Neural cell (in vitro differentiated cells): ENCODE data around the gene SNTA1. TPM values are rescaled to one million over a fixed set of nuclear protein-coding genes. Genes with fewer than 3 reads are reported as not detected.

Experiments used
- H2AFZ ChIP-seq: fragments of 200-600, 300-800 bp; sonication (generic), shearing (Covaris generic); 2 replicates; pipeline ENCODE4 v1.6.0; 2014; ENCODE audit warnings: low read depth, mild to moderate bottlenecking, antibody characterized with exemption, low read length, moderate library complexity
- H3F3A ChIP-seq: fragments of 200-600 bp; shearing (Covaris generic); 2 replicates; pipeline ENCODE4 v1.6.1; 2016; ENCODE audit warnings: mild to moderate bottlenecking, moderate library complexity, mixed read lengths, antibody characterized with exemption, low read length; ENCODE audit not compliant: insufficient read depth, poor library complexity, severe bottlenecking
- H3K27ac ChIP-seq: fragments of 200-600, 300-800 bp; sonication (generic), shearing (Covaris generic); 2 replicates; pipeline ENCODE4 v1.5.1; 2014; ENCODE audit warnings: mild to moderate bottlenecking, low read length, moderate library complexity
- H3K27me3 ChIP-seq: fragments of 300-800, 200-600 bp; sonication (generic), shearing (Covaris generic); 2 replicates; pipeline ENCODE4 v1.6.0; 2014; ENCODE audit warnings: mild to moderate bottlenecking, low read depth, low read length, moderate library complexity; ENCODE audit not compliant: insufficient read depth
- H3K36me3 ChIP-seq: fragments of 300-800, 200-600 bp; sonication (generic), shearing (Covaris generic); 2 replicates; pipeline ENCODE4 v1.5.1; 2014; ENCODE audit warnings: mild to moderate bottlenecking, antibody characterized with exemption, low read length, moderate library complexity; ENCODE audit not compliant: insufficient read depth
- H3K4me2 ChIP-seq: fragments of 300-800, 200-600 bp; sonication (generic), shearing (Covaris generic); 2 replicates; pipeline ENCODE4 v1.6.0; 2014; ENCODE audit warnings: mild to moderate bottlenecking, low read length
- H3K4me3 ChIP-seq: fragments of 300-800, 200-600 bp; sonication (generic), shearing (Covaris generic); 2 replicates; pipeline ENCODE4 v1.5.1; 2014; ENCODE audit warnings: mild to moderate bottlenecking, low read length, moderate library complexity
- H3K79me2 ChIP-seq: fragments of 200-600 bp; shearing (Covaris generic); replicated peaks from 2 replicates; pipeline ENCODE4 v1.6.0; 2014; ENCODE audit warnings: mild to moderate bottlenecking, low read length, moderate library complexity; ENCODE audit not compliant: insufficient read depth
- H3K9ac ChIP-seq: fragments of 300-800, 200-600 bp; sonication (generic), shearing (Covaris generic); 2 replicates; pipeline ENCODE4 v1.6.1; 2016; ENCODE audit warnings: mild to moderate bottlenecking, low read length, mixed read lengths
- H3K9me2 ChIP-seq: fragments of 200-600 bp; shearing (Covaris generic); 2 replicates; pipeline ENCODE4 v1.6.1; 2016; ENCODE audit warnings: mild to moderate bottlenecking, low read length, mixed read lengths; ENCODE audit not compliant: insufficient read depth
- H3K9me3 ChIP-seq: fragments of 200-600, 300-800 bp; sonication (generic), shearing (Covaris generic); 2 replicates; pipeline ENCODE4 v1.6.1; 2016; ENCODE audit warnings: mild to moderate bottlenecking, mixed run types, low read length, moderate library complexity, mixed read lengths
- H4K20me1 ChIP-seq: fragments of 200-600 bp; shearing (Covaris generic); 2 replicates; pipeline ENCODE4 v1.6.1; 2016; ENCODE audit warnings: mild to moderate bottlenecking, mixed run types; ENCODE audit not compliant: insufficient read depth
- CTCF ChIP-seq: fragments of 450-650 bp; IDR thresholded peaks from 2 replicates; pipeline ENCODE4 v1.5.1; 2014; ENCODE audit warnings: antibody characterized with exemption, mild to moderate bottlenecking, moderate library complexity; ENCODE audit not compliant: poor library complexity, severe bottlenecking
- EP300 ChIP-seq: fragments of 450-650 bp; conservative IDR thresholded peaks from 2 replicates; pipeline ENCODE4 v1.6.1; 2014; ENCODE audit warnings: antibody characterized with exemption, mild to moderate bottlenecking, moderate library complexity; ENCODE audit not compliant: poor library complexity, severe bottlenecking
- EZH2 ChIP-seq: fragments of 200-600, 300-800 bp; shearing (Covaris generic), sonication (generic); IDR thresholded peaks from 2 replicates; pipeline ENCODE4 v1.6.1; 2014; ENCODE audit warnings: antibody characterized with exemption, low read length, borderline replicate concordance, mild to moderate bottlenecking; ENCODE audit not compliant: insufficient read depth, poor library complexity, severe bottlenecking
- MXI1 ChIP-seq: fragments of 450-650 bp; conservative IDR thresholded peaks from 2 replicates; pipeline ENCODE4 v1.6.1; 2014; ENCODE audit warnings: antibody characterized with exemption, mild to moderate bottlenecking; ENCODE audit not compliant: poor library complexity, severe bottlenecking
- POLR2AphosphoS5 ChIP-seq: IDR thresholded peaks from 2 replicates; pipeline ENCODE4 v1.6.1; 2012
- RAD21 ChIP-seq: fragments of 450-650 bp; conservative IDR thresholded peaks from 2 replicates; pipeline ENCODE4 v1.6.1; 2014; ENCODE audit warnings: antibody characterized with exemption, mild to moderate bottlenecking, moderate library complexity
- REST ChIP-seq: IDR thresholded peaks from 2 replicates; pipeline ENCODE4 v1.6.1; 2012; ENCODE audit warnings: borderline replicate concordance
- SMC3 ChIP-seq: fragments of 450-650 bp; conservative IDR thresholded peaks from 2 replicates; pipeline ENCODE4 v1.6.1; 2014; ENCODE audit warnings: antibody characterized with exemption, mild to moderate bottlenecking, moderate library complexity; ENCODE audit not compliant: poor library complexity
- TAF1 ChIP-seq: IDR thresholded peaks from 2 replicates; pipeline ENCODE4 v1.6.1; 2012; ENCODE audit warnings: low read depth
- polyA plus RNA-seq: library from polyadenylated mRNA; depleted of rRNA; stranded (reverse); fragments of >200 nt; gene quantifications from 2 replicates; pipeline ENCODE4 v1.2.3, GENCODE V29; 2014

Gene SNTA1
- polyA plus RNA-seq, 1 donor from 2014 or later: 7.2 TPM

GRCh38 chr20:33474963-33475362, 31.4 kb upstream of the SNTA1 start:
- H3K79me2 ChIP-seq: no peaks in the 10 kb centered on the region
- H3K9ac ChIP-seq: no peak overlapping the region
- no peaks in the 10 kb centered on the region for H3F3A ChIP-seq
- no peak overlapping the region for H3K4me2 ChIP-seq
- no peaks in the 10 kb centered on the region for H4K20me1 ChIP-seq
- no peak overlapping the region for H2AFZ ChIP-seq
- H3K27ac ChIP-seq: no peak overlapping the region
- H3K27me3 ChIP-seq: no peaks in the 10 kb centered on the region
- H3K9me3 ChIP-seq: no peaks in the 10 kb centered on the region
- TF ChIP-seq EZH2 (no peak), CTCF (no peak), EP300 (no peak), POLR2AphosphoS5 (no peak), RAD21 (no peak), TAF1 (no peak), MXI1 (no peak), SMC3 (no peak), REST (no peak)
- H3K4me3 ChIP-seq: no peak overlapping the region
- no peaks in the 10 kb centered on the region for H3K36me3 ChIP-seq
- no peaks in the 10 kb centered on the region for H3K9me2 ChIP-seq

- no peaks in the 10 kb centered on the region for H3K27me3 ChIP-seq
- no peaks in the 10 kb centered on the region for H3K36me3 ChIP-seq
- no peaks in the 10 kb centered on the region for H4K20me1 ChIP-seq
- H3K9me2 ChIP-seq: no peaks in the 10 kb centered on the region
- H3K9me3 ChIP-seq: no peaks in the 10 kb centered on the region
- H3K9ac ChIP-seq: no peak overlapping the region
- H3K4me3 ChIP-seq: no peak overlapping the region
- H3F3A ChIP-seq: no peaks in the 10 kb centered on the region
- no peak overlapping the region for H3K27ac ChIP-seq
- no peak for TF ChIP-seq CTCF
- TF ChIP-seq RAD21: no peak
- no peak for TF ChIP-seq TAF1
- no peak for TF ChIP-seq MXI1
- no peak for TF ChIP-seq EZH2
- no peak for TF ChIP-seq POLR2AphosphoS5
- no peak for TF ChIP-seq REST
- TF ChIP-seq EP300: no peak
- no peak for TF ChIP-seq SMC3
- no peak overlapping the region for H2AFZ ChIP-seq
- no peaks in the 10 kb centered on the region for H3K79me2 ChIP-seq
- H3K4me2 ChIP-seq: no peak overlapping the region
Observed at GRCh38 chr20:33474097-33474873, 30.7 kb upstream of the SNTA1 start.
